GM12864 (cell line): ENCODE data around the gene PLEKHG5.
A peak's percentile ranks its signal among the peaks of the same experiment; 100 is the strongest.

Experiments
- DNase-seq: peaks from one replicate; pipeline ENCODE4 v3.0.0-alpha.2; 2011; ENCODE audit warnings: low read depth
- H3K4me3 ChIP-seq: 2 replicates; pipeline ENCODE4 v1.5.1; 2011; ENCODE audit warnings: mild to moderate bottlenecking, low read depth, low read length, control low read depth
- CTCF ChIP-seq: IDR thresholded peaks from 2 replicates; pipeline ENCODE4 v1.5.1; 2011; ENCODE audit warnings: low read depth, mild to moderate bottlenecking, moderate library complexity, low read length, control low read depth, inconsistent platforms; ENCODE audit errors: missing control alignments

PLEKHG5 gene

GRCh38 chr1:6491480-6491962, at the start of gene PLEKHG5:
Gene PLEKHG5 (minus strand): TSS chr1:6491667. CDS start chr1:6477571, 14,096 bp downstream.
- TF ChIP-seq CTCF, result no peak
- no peak for DNase-seq
- H3K4me3 ChIP-seq, result peak within 1 kb of the TSS; percentile 68

- DNase-seq, result no peak
- TF ChIP-seq CTCF, result no peak
- no peak overlapping the region for H3K4me3 ChIP-seq
Observed at GRCh38 chr1:6538956-6539355, 47.5 kb upstream of the PLEKHG5 start.

- DNase-seq, result no peak
- TF ChIP-seq CTCF, result no peak
- H3K4me3 ChIP-seq, result no peak overlapping the region
Observed at GRCh38 chr1:6536291-6536690, 44.8 kb upstream of the PLEKHG5 start.

- DNase-seq, result no peak
- no peak for TF ChIP-seq CTCF
- H3K4me3 ChIP-seq, result no peak overlapping the region
Observed at GRCh38 chr1:6535214-6535613, 43.7 kb upstream of the PLEKHG5 start.

- no peak overlapping the region for H3K4me3 ChIP-seq
- no peak for TF ChIP-seq CTCF
- no peak for DNase-seq
Observed at GRCh38 chr1:6534248-6534822, 42.9 kb upstream of the PLEKHG5 start.

- TF ChIP-seq CTCF, result no peak
- no peak overlapping the region for H3K4me3 ChIP-seq
- no peak for DNase-seq
Observed at GRCh38 chr1:6531996-6532395, 40.5 kb upstream of the PLEKHG5 start.

- no peak for TF ChIP-seq CTCF
- no peak for DNase-seq
- H3K4me3 ChIP-seq, result no peak overlapping the region
Observed at GRCh38 chr1:6530504-6531160, 39.2 kb upstream of the PLEKHG5 start.
